Dedifferentiated amniotic fluid mesenchymal stem cell (primary cell): Measurements from ENCODE around the gene SCAI.
"Not testable (repeated sequence)": the region's sequence is repeated elsewhere in the genome, so short reads cannot be mapped to it uniquely, and the experiment has no call there.

Source experiments
- DNase-seq: peaks from one replicate; pipeline ENCODE4 v3.0.0-alpha.2; 2016; ENCODE audit errors: extremely low spot score

The SCAI gene

DNA sequence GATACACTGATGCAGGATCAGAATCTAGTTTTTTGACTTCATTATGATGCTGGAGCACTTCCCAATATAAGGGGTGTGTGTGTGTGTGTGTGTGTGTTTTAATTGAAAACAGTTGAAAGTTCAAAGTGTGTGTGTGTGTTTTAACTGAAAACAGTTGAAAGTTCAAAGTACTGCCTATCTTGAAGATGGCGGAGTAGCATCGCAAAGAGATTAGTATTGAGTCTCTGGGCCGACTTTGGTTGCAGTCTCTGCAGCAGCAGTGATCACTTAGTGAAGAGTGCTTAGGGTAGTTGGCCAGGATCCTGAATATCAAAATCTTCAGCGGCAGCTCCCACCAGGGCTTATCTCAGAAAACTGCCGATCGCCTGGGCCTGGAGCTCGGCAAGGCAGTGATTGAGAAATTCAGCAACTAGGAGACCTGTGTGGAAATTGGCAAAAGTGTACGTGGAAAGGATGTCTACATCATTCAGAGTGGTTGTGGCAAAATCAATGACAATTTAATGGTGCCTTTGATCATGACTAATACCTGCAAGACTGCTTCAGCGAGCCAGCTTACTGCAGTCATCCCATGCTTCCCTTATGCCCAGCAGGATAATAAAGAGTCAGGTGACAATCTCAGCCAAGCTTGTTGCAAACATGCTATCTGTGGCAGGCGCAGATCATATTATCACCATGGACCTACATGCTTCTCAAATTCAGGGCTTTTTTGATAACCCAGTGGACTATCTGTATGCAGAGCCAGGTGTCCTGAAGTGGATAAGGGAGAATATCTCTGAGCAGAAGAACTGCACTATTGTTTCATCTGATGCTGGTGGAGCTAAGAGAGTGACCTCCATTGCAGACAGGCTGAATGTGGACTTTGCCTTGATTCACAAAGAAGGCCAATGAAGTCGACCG, 7.3 kb upstream of the SCAI start:
- DNase-seq = no peak

GRCh38 chr9:125147401-125147951, 4.1 kb upstream of the SCAI start:
- DNase-seq = no peak

DNA sequence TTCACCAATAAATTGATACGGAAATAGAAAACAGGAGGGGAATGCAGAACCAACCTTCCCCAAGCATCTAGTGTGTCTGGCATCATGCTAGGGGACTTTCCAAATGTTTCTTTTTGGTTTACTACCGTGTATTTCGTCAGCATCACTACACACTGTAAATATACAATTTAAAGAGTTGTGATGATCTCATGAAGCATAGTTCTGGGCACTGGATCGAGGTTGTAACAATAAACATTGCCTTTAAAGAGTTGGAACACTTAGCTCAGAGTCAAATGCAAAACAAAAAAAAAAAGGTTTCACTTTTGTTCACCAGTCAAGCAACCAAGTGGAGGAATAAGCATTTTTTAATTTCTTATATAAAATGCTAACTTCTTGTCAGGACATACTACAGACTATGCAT, 2.9 kb upstream of the SCAI start:
- peak; percentile 91 for DNase-seq

- no peak for DNase-seq
Observed at GRCh38 chr9:125145425-125145824, 2.1 kb upstream of the SCAI start.

DNA sequence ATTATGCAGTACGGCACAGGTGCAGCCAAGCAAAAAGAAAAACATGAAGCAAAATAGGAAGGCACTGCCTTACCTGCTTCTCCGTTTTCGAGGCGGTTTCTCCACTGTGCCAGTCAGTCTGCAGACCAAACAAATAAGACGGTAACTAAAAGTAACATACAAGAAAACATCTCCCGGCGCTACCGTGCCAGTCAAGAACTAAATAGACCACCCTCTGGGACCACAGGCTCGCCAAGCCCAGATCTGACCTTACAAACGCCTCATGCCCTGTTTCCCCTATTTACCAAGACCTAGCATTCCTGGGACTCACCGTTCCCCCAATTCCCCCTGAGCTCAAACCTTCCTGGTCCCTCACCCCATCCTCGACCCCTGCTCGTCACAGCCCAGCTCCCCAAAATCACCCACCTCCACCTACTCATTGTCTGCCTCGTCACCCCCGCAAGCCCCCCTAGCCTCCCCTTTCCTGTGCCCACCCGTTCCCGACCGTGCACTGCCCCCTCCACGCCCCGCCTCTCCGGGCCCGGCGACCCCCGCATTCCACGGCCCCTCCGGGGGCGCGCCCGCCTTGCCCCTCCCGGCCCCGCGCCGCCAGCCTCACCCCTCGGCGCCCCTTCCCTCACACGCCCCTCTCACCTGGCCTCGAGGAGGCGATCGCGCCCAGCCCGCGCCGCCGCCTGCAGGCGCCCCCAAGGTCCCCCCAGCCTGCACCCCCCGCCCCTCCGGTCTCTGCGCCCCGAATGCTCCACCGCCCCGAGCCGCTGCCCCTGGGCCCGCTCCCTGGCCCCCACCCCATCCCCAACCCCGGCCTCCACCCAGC, 560 bp downstream of the SCAI start:
- DNase-seq = no peak

DNA sequence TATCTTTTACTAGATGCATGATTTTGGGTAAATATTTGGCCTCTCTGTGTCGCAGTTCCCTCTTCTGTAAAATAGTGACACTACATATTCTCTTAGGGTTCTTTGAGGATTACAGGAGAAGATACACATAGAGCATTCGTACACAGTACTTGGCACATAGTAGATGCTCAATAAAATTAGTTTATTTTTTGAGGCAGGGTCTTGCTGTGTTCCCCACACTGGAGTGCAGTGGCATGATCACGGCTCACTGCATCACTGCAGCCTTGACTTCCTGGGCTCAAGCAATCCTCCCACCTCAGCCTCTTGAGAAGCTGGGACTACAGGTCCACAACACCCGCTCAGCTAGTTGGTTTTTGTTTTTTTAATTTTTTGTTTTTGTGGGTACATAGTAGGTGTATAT, 1.6 kb downstream of the SCAI start:
- no peak for DNase-seq

DNA sequence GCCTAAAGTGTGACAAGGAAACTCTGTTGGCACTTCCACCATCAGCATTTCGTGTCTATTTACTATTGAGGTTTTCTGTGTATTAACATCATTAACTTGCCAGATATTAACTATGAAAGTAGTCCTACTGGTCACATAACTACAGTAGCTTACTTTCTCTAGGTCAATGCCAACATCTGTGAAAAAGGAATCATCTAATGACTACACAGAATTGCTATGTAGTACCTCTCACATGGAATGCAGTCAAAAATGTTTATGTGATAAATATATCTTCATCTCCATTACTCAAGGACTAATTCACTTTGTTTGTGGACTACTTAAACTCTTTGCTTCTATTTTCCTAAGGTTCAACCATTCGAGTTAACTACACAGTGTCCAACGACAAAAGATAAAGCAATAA, 2.1 kb downstream of the SCAI start:
- no peak for DNase-seq

GRCh38 chr9:125140576-125140975, 2.8 kb downstream of the SCAI start:
- DNase-seq = no peak

- DNase-seq = peak; percentile 74
Observed at GRCh38 chr9:125137200-125137599, 6.1 kb downstream of the SCAI start.

DNA sequence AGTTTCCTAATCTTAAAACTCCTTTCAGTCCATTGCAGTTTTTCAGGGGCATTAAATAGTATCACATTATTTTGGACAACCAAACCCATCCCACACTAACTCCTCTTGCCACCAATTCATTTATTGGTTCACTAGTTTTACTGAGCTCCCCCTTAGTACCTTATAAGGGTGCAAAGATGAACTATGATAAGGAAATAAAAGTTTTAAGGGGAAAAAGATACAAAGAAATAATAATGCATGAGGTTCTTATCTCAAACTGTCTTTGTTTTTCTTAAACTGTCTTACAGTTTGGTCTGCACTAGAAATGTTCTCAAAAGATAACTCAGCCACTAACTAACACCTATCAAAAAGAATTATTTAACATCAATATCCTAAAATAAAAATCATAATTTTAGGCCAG, 8.4 kb downstream of the SCAI start:
- DNase-seq = no peak

DNA sequence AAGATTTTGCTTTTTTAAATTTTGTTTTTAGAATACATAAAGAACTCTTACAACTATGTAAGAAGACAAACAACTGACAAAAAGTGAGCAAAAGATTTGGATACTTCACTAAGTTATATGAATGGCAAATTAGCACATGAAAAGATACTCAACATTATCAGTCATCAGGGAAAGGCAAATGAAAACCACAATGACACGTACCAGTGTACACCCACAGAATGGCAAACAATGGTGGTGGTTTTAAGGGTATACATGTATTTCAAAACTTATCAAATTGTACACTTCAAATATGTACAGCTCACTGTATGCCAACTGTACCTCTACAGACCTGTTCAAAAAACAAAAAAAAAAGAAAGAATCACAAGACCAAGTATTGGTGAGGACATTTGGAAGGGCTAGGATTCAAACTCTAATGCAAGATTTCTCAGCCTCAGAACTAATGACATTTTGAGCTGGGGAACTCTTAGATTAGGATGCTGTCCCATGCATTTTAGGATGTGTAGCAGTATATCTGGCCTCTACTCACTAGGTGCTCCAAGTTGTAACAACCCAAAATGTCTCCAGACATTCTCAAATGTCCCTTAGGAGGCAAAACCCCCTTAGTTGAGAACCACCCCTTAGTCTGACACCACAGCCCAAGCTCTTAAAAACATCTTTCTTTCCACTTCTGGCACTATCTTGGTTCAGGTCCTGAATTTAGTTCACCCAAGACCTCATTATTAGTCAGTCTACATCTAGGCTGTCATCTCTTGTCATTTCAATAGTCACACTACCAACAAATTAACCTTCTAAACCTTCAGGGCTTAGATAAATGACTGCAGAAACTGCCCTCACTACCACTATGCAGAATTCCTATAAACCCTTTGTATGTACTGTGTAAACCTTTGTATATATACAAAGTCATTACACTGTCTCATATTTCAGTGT, 9.7 kb downstream of the SCAI start:
- no peak for DNase-seq

DNA sequence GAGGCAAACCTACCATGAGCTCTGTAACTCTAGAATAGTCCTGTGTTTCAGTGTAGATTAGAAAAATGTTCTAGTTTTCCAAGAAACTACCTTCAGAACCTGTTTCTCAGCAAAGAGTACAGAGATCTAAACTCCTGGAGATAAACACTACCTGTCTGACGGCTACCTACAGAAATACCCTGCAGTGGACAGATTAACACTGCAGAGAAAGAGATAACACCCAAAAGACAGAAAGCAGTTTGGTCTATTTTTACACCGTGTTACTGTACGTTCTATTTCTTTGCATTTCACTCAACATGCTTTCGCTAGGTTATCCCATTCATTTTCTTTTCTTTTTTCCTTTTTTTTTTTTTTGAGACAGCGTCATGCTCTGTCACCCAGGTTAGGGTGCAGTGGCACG, 11.6 kb downstream of the SCAI start:
- no peak for DNase-seq

- DNase-seq = peak; percentile 94
Observed at GRCh38 chr9:125126019-125126746, 17.1 kb downstream of the SCAI start.

GRCh38 chr9:125125523-125125922, 17.8 kb downstream of the SCAI start:
- DNase-seq = no peak

DNA sequence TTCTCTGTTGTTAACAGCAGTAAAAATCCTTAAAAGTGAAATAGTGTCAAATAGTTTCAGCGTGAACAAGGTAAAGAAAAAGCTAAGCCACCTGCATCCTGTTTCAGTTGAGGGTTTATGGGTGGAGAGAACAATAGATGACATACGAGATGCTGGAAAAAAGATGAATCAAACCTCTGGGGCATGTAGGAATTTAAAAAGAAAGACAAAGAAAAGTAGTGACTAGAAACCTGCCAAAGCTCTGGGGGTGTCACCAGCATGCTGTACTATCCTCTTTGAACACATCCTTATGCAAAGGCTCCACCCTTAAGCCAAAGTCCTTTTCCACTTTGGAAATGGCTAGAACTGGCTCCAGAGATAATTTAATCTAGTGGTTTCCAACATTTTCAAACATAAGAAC, 22.2 kb downstream of the SCAI start:
- DNase-seq = no peak

DNA sequence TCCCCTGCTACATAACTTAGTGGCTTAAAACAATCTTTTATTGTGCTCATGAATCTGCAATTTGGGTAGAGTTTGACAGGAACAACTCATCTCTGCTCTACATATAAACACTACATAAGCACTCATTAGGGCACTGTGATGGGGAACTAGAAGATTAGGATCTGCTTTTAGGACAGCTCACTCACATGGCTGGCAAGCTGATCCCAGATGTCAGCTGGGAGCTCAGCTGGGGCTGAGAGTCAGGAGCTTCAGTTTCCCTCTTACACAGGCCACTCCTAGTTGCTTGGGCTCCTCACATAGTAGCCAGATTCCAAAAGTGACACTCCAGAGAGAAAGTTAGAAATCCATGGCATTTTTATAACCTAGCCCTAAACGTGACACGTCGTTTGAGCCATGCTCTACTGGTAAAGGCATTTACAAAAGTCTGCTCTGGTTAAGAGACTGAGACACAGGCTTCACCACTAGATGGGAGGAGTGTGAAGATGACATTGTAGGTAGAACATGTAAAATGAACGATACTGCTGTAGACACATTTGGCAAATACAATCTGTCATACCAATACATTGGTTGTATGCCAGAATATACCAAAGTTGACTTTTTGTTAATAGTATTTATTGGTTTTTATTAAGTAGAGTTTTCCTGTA, 23.6 kb downstream of the SCAI start:
- no peak for DNase-seq

- DNase-seq = not testable (repeated sequence)
Observed at GRCh38 chr9:125118696-125119095, 24.6 kb downstream of the SCAI start.

GRCh38 chr9:125114503-125114902, 28.8 kb downstream of the SCAI start:
- not testable (repeated sequence) for DNase-seq

- DNase-seq = no peak
Observed at GRCh38 chr9:125110464-125110863, 32.9 kb downstream of the SCAI start.

- not testable (repeated sequence) for DNase-seq
Observed at GRCh38 chr9:125108541-125108940, 34.8 kb downstream of the SCAI start.
